Keratinocyte (primary cell): Measurements from ENCODE around the gene SUGCT. TPM values are rescaled to one million over a fixed set of nuclear protein-coding genes. Genes with fewer than 3 reads are reported as not detected.

Experiments
- DNase-seq: peaks from one replicate; pipeline ENCODE4 v3.0.0-alpha.2; 2011; ENCODE audit warnings: low read depth, missing footprints, low spot score
- FAIRE-seq: peaks from 2 replicates; lab custom pipeline; 2011; peaks lifted over from hg19 to GRCh38; lab: Jason Lieb, UNC
- H2AFZ ChIP-seq: 2 replicates; pipeline ENCODE4 v1.6.0; 2012; ENCODE audit warnings: low read length, control low read depth, inconsistent platforms; ENCODE audit not compliant: control insufficient read depth
- H3K27ac ChIP-seq: 2 replicates; pipeline ENCODE4 v1.5.1; 2011; ENCODE audit warnings: low read length; ENCODE audit not compliant: control insufficient read depth, insufficient read depth
- H3K27me3 ChIP-seq: 3 replicates; pipeline ENCODE4 v1.6.0; 2011; ENCODE audit warnings: low read length; ENCODE audit not compliant: control insufficient read depth, insufficient read depth; ENCODE audit errors: extremely low read depth
- H3K36me3 ChIP-seq, 2 experiments: 2 replicates in 1 of 2; 3 replicates in 1 of 2; pipeline ENCODE4 v1.5.1; 2011; ENCODE audit warnings: low read length in 2 of 2, mild to moderate bottlenecking in 1 of 2; ENCODE audit not compliant: control insufficient read depth in 2 of 2, insufficient read depth in 2 of 2; ENCODE audit errors: extremely low read depth in 1 of 2
- H3K4me1 ChIP-seq: 3 replicates; pipeline ENCODE4 v1.5.1; 2011; ENCODE audit warnings: low read length; ENCODE audit not compliant: control insufficient read depth, insufficient read depth; ENCODE audit errors: extremely low read depth
- H3K4me2 ChIP-seq: 3 replicates; pipeline ENCODE4 v1.6.0; 2011; ENCODE audit warnings: low read depth, low read length; ENCODE audit not compliant: control insufficient read depth, insufficient read depth; ENCODE audit errors: extremely low read depth
- H3K4me3 ChIP-seq, 3 experiments: fragments of 200-600 bp in 1 of 3; sonication (generic) in 1 of 3; 2 replicates in 2 of 3; 3 replicates in 1 of 3; pipeline ENCODE4 v1.5.1; 2011 to 2016; ENCODE audit warnings: low read length in 3 of 3, mild to moderate bottlenecking in 3 of 3, control low read depth in 2 of 3, inconsistent platforms in 1 of 3, low read depth in 1 of 3, mixed read lengths in 1 of 3, mixed run types in 1 of 3, moderate library complexity in 1 of 3; ENCODE audit not compliant: control insufficient read depth in 2 of 3, insufficient read depth in 2 of 3; ENCODE audit errors: extremely low read depth in 1 of 3
- H3K79me2 ChIP-seq: 2 replicates; pipeline ENCODE4 v1.6.0; 2012; ENCODE audit warnings: low read length; ENCODE audit not compliant: control insufficient read depth, insufficient read depth
- H3K9ac ChIP-seq: 3 replicates; pipeline ENCODE4 v1.6.0; 2011; ENCODE audit warnings: low read length; ENCODE audit not compliant: control insufficient read depth, insufficient read depth; ENCODE audit errors: extremely low read depth
- H3K9me1 ChIP-seq: 3 replicates; pipeline ENCODE4 v1.6.0; 2011; ENCODE audit warnings: low read length; ENCODE audit not compliant: control insufficient read depth, insufficient read depth; ENCODE audit errors: extremely low read depth
- H3K9me3 ChIP-seq: 2 replicates; pipeline ENCODE4 v1.5.1; 2012; ENCODE audit warnings: low read depth, low read length; ENCODE audit not compliant: control insufficient read depth
- H4K20me1 ChIP-seq: 3 replicates; pipeline ENCODE4 v1.6.0; 2011; ENCODE audit warnings: low read length; ENCODE audit not compliant: control insufficient read depth, insufficient read depth; ENCODE audit errors: extremely low read depth
- EZH2 ChIP-seq: IDR thresholded peaks from one replicate; pipeline ENCODE4 v1.6.1; 2012; ENCODE audit warnings: inconsistent platforms, mild to moderate bottlenecking, low read length, moderate library complexity
- dilution Hi-C: fragments of 300-500 bp; cut with MboI; formaldehyde crosslinking; loops from one replicate; pipeline ENCODE4 v1.7.0; 2020; ENCODE audit warnings: low sequenced_read_pairs; ENCODE audit not compliant: extremely low pct_ligation_motif_present
- polyA plus RNA-seq, 5 experiments: library from polyadenylated mRNA; depleted of rRNA in 3 of 5; stranded (reverse) in 3 of 5; stranded (forward) in 1 of 5; unstranded in 1 of 5; fragments of >200 nt; gene quantifications; 1 replicate in 1 of 5; 2 replicates in 3 of 5; 3 replicates in 1 of 5; pipeline versions ENCODE4 v1.2.1 to v1.2.3, GENCODE V29; 2011 to 2012; ENCODE audit warnings: missing spikeins in 2 of 5, low read depth in 1 of 5, low replicate concordance in 1 of 5
- TF ChIP-seq, protein P1 (sequence below), 3 experiments: IDR thresholded peaks in 1 of 3; conservative IDR thresholded peaks in 1 of 3; optimal IDR thresholded peaks in 1 of 3; 2 replicates in 2 of 3; 3 replicates in 1 of 3; pipeline versions ENCODE3 to v1.5.1; 2011; ENCODE audit warnings: low read length in 3 of 3, mild to moderate bottlenecking in 3 of 3, moderate library complexity in 2 of 3, control low read depth in 1 of 3, inconsistent platforms in 1 of 3; ENCODE audit not compliant: insufficient read depth in 2 of 3; ENCODE audit errors: extremely low read depth in 1 of 3

SUGCT gene
- polyA plus RNA-seq, 1 donor (not counting 4 experiments of a cell fraction or from before 2014, with no cell fraction given), result 134 TPM

DNA sequence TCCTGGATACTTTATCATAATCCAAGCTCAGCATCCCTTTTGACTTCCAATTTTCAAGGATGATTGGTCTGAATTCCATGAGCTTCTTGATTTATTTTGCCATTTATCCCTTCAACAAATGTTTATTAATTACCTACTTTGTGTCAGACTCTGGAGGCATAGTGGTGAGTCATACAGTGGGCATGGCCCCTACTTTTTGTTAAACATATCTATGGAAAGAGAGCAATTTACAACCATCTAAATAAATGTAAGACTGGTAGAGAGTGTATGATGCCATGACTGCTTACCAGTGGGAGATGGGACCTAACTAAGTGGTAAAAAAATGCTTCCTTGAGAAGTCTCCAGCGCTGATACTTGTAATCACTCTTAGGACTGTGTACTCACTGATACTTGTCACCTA, 286.6 kb downstream of the SUGCT start:
- FAIRE-seq, result no peak
- H3K79me2 ChIP-seq, result no peaks in the 10 kb centered on the region

DNA sequence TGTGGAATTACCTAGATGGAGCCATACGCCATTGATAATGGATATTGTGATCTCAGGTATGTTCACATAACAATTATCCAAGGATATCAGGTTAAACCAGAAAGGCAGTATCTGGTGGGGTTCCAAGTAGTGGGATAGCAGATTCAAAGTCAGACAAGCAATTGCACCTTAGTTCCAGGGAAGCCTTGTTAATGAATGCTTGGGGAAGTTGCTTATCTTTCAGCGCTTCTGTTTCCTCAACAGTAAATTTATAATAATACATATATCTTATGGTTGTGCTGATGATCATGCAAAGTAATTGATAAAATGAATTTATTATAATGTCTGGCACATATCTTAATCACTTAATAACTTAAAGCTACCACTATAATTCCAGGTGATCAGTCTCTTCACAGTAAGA, 290.9 kb downstream of the SUGCT start:
- no peaks in the 10 kb centered on the region for H3K27me3 ChIP-seq
- H3K9me3 ChIP-seq, result no peaks in the 10 kb centered on the region
- H3K9ac ChIP-seq, result no peak overlapping the region
- H3K9me1 ChIP-seq, result no peaks in the 10 kb centered on the region
- H2AFZ ChIP-seq, result no peak overlapping the region
- DNase-seq, result no peak
- no peaks in the 10 kb centered on the region for H3K36me3 ChIP-seq
- H3K27ac ChIP-seq, result no peak overlapping the region
- FAIRE-seq, result no peak
- TF ChIP-seq EZH2, result no peak
- TF ChIP-seq, protein P1, sequence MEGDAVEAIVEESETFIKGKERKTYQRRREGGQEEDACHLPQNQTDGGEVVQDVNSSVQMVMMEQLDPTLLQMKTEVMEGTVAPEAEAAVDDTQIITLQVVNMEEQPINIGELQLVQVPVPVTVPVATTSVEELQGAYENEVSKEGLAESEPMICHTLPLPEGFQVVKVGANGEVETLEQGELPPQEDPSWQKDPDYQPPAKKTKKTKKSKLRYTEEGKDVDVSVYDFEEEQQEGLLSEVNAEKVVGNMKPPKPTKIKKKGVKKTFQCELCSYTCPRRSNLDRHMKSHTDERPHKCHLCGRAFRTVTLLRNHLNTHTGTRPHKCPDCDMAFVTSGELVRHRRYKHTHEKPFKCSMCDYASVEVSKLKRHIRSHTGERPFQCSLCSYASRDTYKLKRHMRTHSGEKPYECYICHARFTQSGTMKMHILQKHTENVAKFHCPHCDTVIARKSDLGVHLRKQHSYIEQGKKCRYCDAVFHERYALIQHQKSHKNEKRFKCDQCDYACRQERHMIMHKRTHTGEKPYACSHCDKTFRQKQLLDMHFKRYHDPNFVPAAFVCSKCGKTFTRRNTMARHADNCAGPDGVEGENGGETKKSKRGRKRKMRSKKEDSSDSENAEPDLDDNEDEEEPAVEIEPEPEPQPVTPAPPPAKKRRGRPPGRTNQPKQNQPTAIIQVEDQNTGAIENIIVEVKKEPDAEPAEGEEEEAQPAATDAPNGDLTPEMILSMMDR (optimal IDR thresholded peaks at IDR 0.05 in 1 of 3, IDR thresholded peaks at IDR 0.05 in 1 of 3, conservative IDR thresholded peaks at IDR 0.05 in 1 of 3; ENCODE audit: extremely low read depth in 1 of 3, insufficient read depth in 2 of 3, low read length in 3 of 3), result no peak
- dilution Hi-C loops, result no loop called here
- no peak overlapping the region for H3K4me3 ChIP-seq
- H4K20me1 ChIP-seq, result no peaks in the 10 kb centered on the region
- no peaks in the 10 kb centered on the region for H3K79me2 ChIP-seq
- H3K4me1 ChIP-seq, result no peaks in the 10 kb centered on the region
- no peak overlapping the region for H3K4me2 ChIP-seq

More for the DNA sequence above, 286.6 kb downstream of the SUGCT start:
- TF ChIP-seq, protein P1 (optimal IDR thresholded peaks at IDR 0.05 in 1 of 3, IDR thresholded peaks at IDR 0.05 in 1 of 3, conservative IDR thresholded peaks at IDR 0.05 in 1 of 3; ENCODE audit: extremely low read depth in 1 of 3, insufficient read depth in 2 of 3, low read length in 3 of 3), result no peak
- no peak for TF ChIP-seq EZH2
- Histone ChIP-seq H3K36me3 (no peaks in the 10 kb centered on the region), H3K27me3 (no peaks in the 10 kb centered on the region), H3K4me2 (no peak overlapping the region), H3K9ac (no peak overlapping the region), H3K9me3 (no peaks in the 10 kb centered on the region), H3K9me1 (no peaks in the 10 kb centered on the region), H3K4me3 (no peak overlapping the region), H4K20me1 (no peaks in the 10 kb centered on the region), H3K27ac (no peak overlapping the region), H2AFZ (no peak overlapping the region), H3K4me1 (no peaks in the 10 kb centered on the region)
- dilution Hi-C loops, result no loop called here
- no peak for DNase-seq
